Astrocyte (in vitro differentiated cells and primary cell): ENCODE measurements around the gene CMBL.

Source experiments
- CTCF ChIP-seq: IDR thresholded peaks from 2 replicates; pipeline ENCODE4 v1.5.1; 2011; ENCODE audit warnings: low read depth, mild to moderate bottlenecking, inconsistent platforms, low read length, moderate library complexity; ENCODE audit not compliant: insufficient read depth
- EZH2 ChIP-seq: IDR thresholded peaks from 2 replicates; pipeline ENCODE4 v1.6.1; 2012; ENCODE audit warnings: mild to moderate bottlenecking, low read length, inconsistent platforms; ENCODE audit not compliant: insufficient read depth

GRCh38 chr5:10321882-10322281 is 14.2 kb upstream of the CMBL start:
- TF ChIP-seq EZH2 (no peak), CTCF (no peak)
